Heart left ventricle (tissue), 16 donors: ENCODE results near the gene HDAC4. TPM values are rescaled to one million over a fixed set of nuclear protein-coding genes. Genes with fewer than 3 reads are reported as not detected.
A peak's percentile ranks its signal among the peaks of the same experiment; 100 is the strongest.

Experiments
- ATAC-seq, 4 donors: fragments of 200-7000 bp; cut with Tn5 transposase; one replicate each; pipeline ENCODE4 v1.9.1; 2020 to 2022; ENCODE audit warnings: moderate library complexity in 4 of 4, mild to moderate bottlenecking in 3 of 4, moderate number of reproducible peaks in 1 of 4
- DNase-seq, 5 donors: peaks; one replicate each; pipeline ENCODE4 v3.0.0-alpha.2; 2020
- H3K27ac ChIP-seq, 12 donors: fragments of 200-600 bp; sonication (generic) in 4 of 12; one replicate each; pipeline versions ENCODE4 v1.5.0 to v1.8.0; 2016 to 2022; ENCODE audit warnings: mild to moderate bottlenecking in 2 of 12
- H3K27me3 ChIP-seq, 9 donors: fragments of 200-600 bp; sonication (generic) in 2 of 9; one replicate each; pipeline versions ENCODE4 v1.5.1 to v1.8.0; 2016 to 2022; ENCODE audit warnings: mild to moderate bottlenecking in 3 of 9
- H3K36me3 ChIP-seq, 9 donors: fragments of 200-600 bp; sonication (generic) in 2 of 9; one replicate each; pipeline versions ENCODE4 v1.5.0 to v1.8.0; 2018 to 2022; ENCODE audit warnings: mild to moderate bottlenecking in 2 of 9
- H3K4me1 ChIP-seq, 12 donors: fragments of 200-600 bp; sonication (generic) in 4 of 12; one replicate each; pipeline versions ENCODE4 v1.5.0 to v1.8.0; 2016 to 2022; ENCODE audit warnings: mild to moderate bottlenecking in 3 of 12
- H3K4me3 ChIP-seq, 12 donors: fragments of 200-600 bp; sonication (generic) in 4 of 12; one replicate each; pipeline versions ENCODE4 v1.5.0 to v1.8.0; 2017 to 2022; ENCODE audit warnings: mild to moderate bottlenecking in 9 of 12, moderate library complexity in 4 of 12
- H3K9me3 ChIP-seq, 12 donors: fragments of 200-600 bp; sonication (generic) in 4 of 12; one replicate each; pipeline versions ENCODE4 v1.5.0 to v1.8.0; 2016 to 2022; ENCODE audit warnings: mild to moderate bottlenecking in 1 of 12
- POLR2A ChIP-seq, 2 donors: fragments of 450-650 bp; IDR thresholded peaks; one replicate each; pipeline ENCODE4 v1.6.1; 2017; ENCODE audit warnings: antibody characterized with exemption in 2 of 2, mild to moderate bottlenecking in 2 of 2, moderate library complexity in 2 of 2
- WGBS, 4 donors: extraction: QIAGEN DNeasy Blood & Tissue Kit in 2 of 4; methylation state at CpG; one replicate each; pipeline versions ENCODE4 v1.1.5 to v1.1.7; 2013 to 2018; 5-methylcytosine and 5-hydroxymethylcytosine counted together
- intact Hi-C, 10 donors: fragments of 100-400 bp; cut with DNase I; formaldehyde crosslinking; loops; one replicate each; pipeline versions ENCODE4 v1.11.1 to v1.14.2; 2022
- polyA plus RNA-seq, 2 donors: library from polyadenylated mRNA; stranded (reverse); fragments of 200-250 nt; gene quantifications; one replicate each; pipeline ENCODE4 v1.2.3, GENCODE V29; 2013
- total RNA-seq, 9 donors: library from RNA; depleted of rRNA in 2 of 9; stranded (reverse); fragments of >200 nt in 2 of 9; fragmentation: NEBNext Ultra II Directional in 3 of 9; extraction: Animal tissue kit (Norgen Biotek cat#: 25700) in 3 of 9; gene quantifications; one replicate each; pipeline versions ENCODE4 v1.1.0 to v1.2.4, GENCODE V29; 2016 to 2023
- TF ChIP-seq, protein P1 (sequence below), 12 donors: fragments of 200-600 bp; sonication (generic) in 4 of 12; IDR thresholded peaks; one replicate each; pipeline versions ENCODE4 v1.5.0 to v1.8.0; 2018 to 2022; ENCODE audit warnings: antibody characterized with exemption in 12 of 12, mild to moderate bottlenecking in 5 of 12
- donor health status: ischemic (EF 13 %, LVEDD 7.1; RV severe dilation, severe dysfunction).
- donor health status: healthy with polysubstance abuse.
- donor health status: DM: no; HTN: yes; CAD: no.
- donor health status: DM: no; HTN: no; CAD: no.
- donor health status: ischemic (EF 25% LVEDD 6.9; RV normal size, moderate dysfunction).
- donor health status: ischemic (EF 25% LVEDD 5.7; RV mildly dilated, moderate dysfunction).
- donor health status: healthy.
- donor health status: DM: yes; HTN: yes; CAD: no.
- donor health status: ischemic (EF 35%, LVEDD 5.7; RV mildly dilated, moderate dysfunction).
- donor health status: nonischemic (EF 11% LVEDD 7.7; RV severe dilation, severe dysfunction).
- donor health status: DM: yes; HTN: yes; CAD: no.
- donor health status: PGD.
- donor health status: ischemic (EF 29% LVEDD 5.4; RV normal size, mild dysfunction).
- donor health status: nonischemic (EF 23%, LVEDD 6.1; RV moderate dilation, normal function).

HDAC4 gene
- total and polyA plus RNA-seq, 11 donors: 13.9 to 37.6 (median 27.5) TPM

GRCh38 chr2:239385096-239386000 is 15.5 kb downstream of the HDAC4 start:
- H3K27ac ChIP-seq: no peak overlapping the region
- no peak for ATAC-seq
- H3K9me3 ChIP-seq: no peaks in the 10 kb centered on the region
- DNase-seq: peak in 2 of 5 donors; percentile 17 to 23
- no peak overlapping the region for H3K4me3 ChIP-seq
- TF ChIP-seq, protein P1, sequence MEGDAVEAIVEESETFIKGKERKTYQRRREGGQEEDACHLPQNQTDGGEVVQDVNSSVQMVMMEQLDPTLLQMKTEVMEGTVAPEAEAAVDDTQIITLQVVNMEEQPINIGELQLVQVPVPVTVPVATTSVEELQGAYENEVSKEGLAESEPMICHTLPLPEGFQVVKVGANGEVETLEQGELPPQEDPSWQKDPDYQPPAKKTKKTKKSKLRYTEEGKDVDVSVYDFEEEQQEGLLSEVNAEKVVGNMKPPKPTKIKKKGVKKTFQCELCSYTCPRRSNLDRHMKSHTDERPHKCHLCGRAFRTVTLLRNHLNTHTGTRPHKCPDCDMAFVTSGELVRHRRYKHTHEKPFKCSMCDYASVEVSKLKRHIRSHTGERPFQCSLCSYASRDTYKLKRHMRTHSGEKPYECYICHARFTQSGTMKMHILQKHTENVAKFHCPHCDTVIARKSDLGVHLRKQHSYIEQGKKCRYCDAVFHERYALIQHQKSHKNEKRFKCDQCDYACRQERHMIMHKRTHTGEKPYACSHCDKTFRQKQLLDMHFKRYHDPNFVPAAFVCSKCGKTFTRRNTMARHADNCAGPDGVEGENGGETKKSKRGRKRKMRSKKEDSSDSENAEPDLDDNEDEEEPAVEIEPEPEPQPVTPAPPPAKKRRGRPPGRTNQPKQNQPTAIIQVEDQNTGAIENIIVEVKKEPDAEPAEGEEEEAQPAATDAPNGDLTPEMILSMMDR (IDR thresholded peaks at IDR 0.05): no peak
- no peak for TF ChIP-seq POLR2A (IDR thresholded peaks at IDR 0.05)
- H3K27me3 ChIP-seq: no peaks in the 10 kb centered on the region
- WGBS, 4 donors: 91 to 96% (median 94%) methylated on average over 21 to 26 of the region's 26 CpGs
- intact Hi-C loops: no loop called here
- H3K36me3 ChIP-seq: peaks cover 0 to 4% (median 0%) of the 10 kb centered on the region in 9 donors
- peaks cover 0 to 20% (median 7%) of the 10 kb centered on the region in 12 donors for H3K4me1 ChIP-seq

- TF ChIP-seq, protein P1 (IDR thresholded peaks at IDR 0.05): no peak
- TF ChIP-seq POLR2A (IDR thresholded peaks at IDR 0.05): no peak
- intact Hi-C loops: no loop called here
- Histone ChIP-seq H3K4me3 (no peak overlapping the region), H3K36me3 (no peaks in the 10 kb centered on the region), H3K9me3 (no peaks in the 10 kb centered on the region), H3K4me1 (peaks cover 0 to 33% (median 16%) of the 10 kb centered on the region in 12 donors), H3K27me3 (no peaks in the 10 kb centered on the region), H3K27ac (no peak overlapping the region)
- DNase-seq (peak in 2 of 5 donors; percentile 16 to 26), ATAC-seq (no peak)
- 91 to 96% (median 94%) methylated on average over 14 to 17 of the region's 17 CpGs for WGBS, 4 donors
Observed at GRCh38 chr2:239383759-239384156, 17.1 kb downstream of the HDAC4 start.

GRCh38 chr2:239383036-239383758 is 17.6 kb downstream of the HDAC4 start:
- Histone ChIP-seq H3K9me3 (no peaks in the 10 kb centered on the region), H3K36me3 (no peaks in the 10 kb centered on the region), H3K4me3 (no peak overlapping the region), H3K27me3 (no peaks in the 10 kb centered on the region), H3K4me1 (peaks cover 0 to 34% (median 17%) of the 10 kb centered on the region in 12 donors), H3K27ac (no peak overlapping the region)
- intact Hi-C loops: no loop called here
- no peak for ATAC-seq
- DNase-seq: peak in 1 of 5 donors; percentile 12
- 93 to 95% (median 94%) methylated on average over 24 of the region's 24 CpGs for WGBS, 4 donors
- no peak for TF ChIP-seq POLR2A (IDR thresholded peaks at IDR 0.05)
- TF ChIP-seq, protein P1 (IDR thresholded peaks at IDR 0.05): no peak

DNA sequence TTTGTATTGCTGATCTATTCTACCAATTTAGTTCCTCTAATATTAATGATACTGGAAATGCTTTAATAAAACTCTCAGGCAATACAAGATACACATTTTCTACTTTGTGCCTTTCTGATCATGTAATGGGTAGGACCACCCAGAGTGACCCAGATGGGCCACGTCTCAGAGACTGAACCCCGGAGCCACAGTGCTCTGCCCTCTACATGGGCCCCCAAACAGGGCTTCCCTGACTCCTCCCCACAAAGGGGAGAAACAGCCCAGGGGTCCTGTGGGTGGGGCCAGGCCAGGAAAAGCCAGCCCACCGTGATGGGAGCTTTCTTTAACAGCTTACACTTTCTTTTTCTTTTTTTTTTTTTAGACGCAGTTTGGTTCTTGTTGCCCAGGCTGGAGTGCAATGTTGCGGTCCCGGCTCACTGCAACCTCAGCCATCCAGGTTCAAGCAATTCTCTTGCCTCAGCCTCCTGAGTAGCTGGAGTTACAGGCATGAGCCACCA is 18.4 kb downstream of the HDAC4 start:
- no peak overlapping the region for H3K27ac ChIP-seq
- peaks cover 0 to 7% (median 0%) of the 10 kb centered on the region in 9 donors for H3K36me3 ChIP-seq
- no peaks in the 10 kb centered on the region for H3K27me3 ChIP-seq
- TF ChIP-seq, protein P1 (IDR thresholded peaks at IDR 0.05): no peak
- no peak for TF ChIP-seq POLR2A (IDR thresholded peaks at IDR 0.05)
- WGBS, 4 donors: 80 to 84% (median 83%) methylated on average over 6 of the region's 6 CpGs
- no peaks in the 10 kb centered on the region for H3K9me3 ChIP-seq
- H3K4me1 ChIP-seq: peaks cover 0 to 34% (median 17%) of the 10 kb centered on the region in 12 donors
- no peak overlapping the region for H3K4me3 ChIP-seq
- DNase-seq: peak in 1 of 5 donors; percentile 5
- ATAC-seq: no peak
- intact Hi-C loops: no loop called here
